Activated CD8-positive, alpha-beta T cell treated with anti-CD3 and anti-CD28 coated beads for 36 hours (primary cell): Measurements from ENCODE around the gene CTDP1. TPM values are rescaled to one million over a fixed set of nuclear protein-coding genes. Genes with fewer than 3 reads are reported as not detected.

Experiments used
- ATAC-seq: fragments of 200-7000 bp; cut with Tn5 transposase; one replicate; pipeline ENCODE4 v1.10.0; 2021; ENCODE audit warnings: mild to moderate bottlenecking, moderate library complexity
- CTCF ChIA-PET: fragments of 350-600 bp; sonication (Branson Sonifier 250); formaldehyde crosslinking; loops from one replicate; lab custom pipeline; 2021; ENCODE audit warnings: antibody characterized with exemption; lab: Charles Lee
- POLR2A ChIA-PET: fragments of 350-600 bp; sonication (Branson Sonifier 250); formaldehyde crosslinking; loops from one replicate; lab custom pipeline; 2021; ENCODE audit warnings: antibody characterized with exemption; lab: Charles Lee
- DNase-seq: peaks from one replicate; pipeline ENCODE4 v3.0.0-alpha.2; 2020
- H3K27ac Mint-ChIP-seq: one replicate; pipeline ENCODE4 v1.8.0; 2021; ENCODE audit warnings: mild to moderate bottlenecking, mixed read lengths
- H3K27me3 Mint-ChIP-seq: one replicate; pipeline ENCODE4 v1.8.0; 2021; ENCODE audit warnings: mixed read lengths
- H3K36me3 Mint-ChIP-seq: one replicate; pipeline ENCODE4 v1.8.0; 2021; ENCODE audit warnings: low read depth, mixed read lengths
- H3K4me1 Mint-ChIP-seq: one replicate; pipeline ENCODE4 v1.8.0; 2021; ENCODE audit warnings: low read depth, mixed read lengths
- H3K4me3 Mint-ChIP-seq: one replicate; pipeline ENCODE4 v1.8.0; 2021; ENCODE audit warnings: mild to moderate bottlenecking, moderate library complexity, mixed read lengths
- H3K9me3 Mint-ChIP-seq: one replicate; pipeline ENCODE4 v1.8.0; 2021; ENCODE audit warnings: mixed read lengths
- intact Hi-C: fragments of 100-400 bp; cut with micrococcal nuclease; formaldehyde crosslinking; loops from one replicate; pipeline ENCODE4 v1.10.0; 2022
- total RNA-seq, 2 experiments: library from RNA; stranded (reverse); gene quantifications; one replicate each; pipeline ENCODE4 v1.2.3, GENCODE V29; 2021
- TF ChIP-seq, protein P1 (sequence below): fragments of 200-600 bp; IDR thresholded peaks from one replicate; pipeline ENCODE4 v1.8.0; 2022; ENCODE audit warnings: antibody characterized with exemption, mild to moderate bottlenecking

CTDP1 gene
- total RNA-seq, 2 experiments from 2014 or later, result 54.9 to 55.6 TPM

DNA sequence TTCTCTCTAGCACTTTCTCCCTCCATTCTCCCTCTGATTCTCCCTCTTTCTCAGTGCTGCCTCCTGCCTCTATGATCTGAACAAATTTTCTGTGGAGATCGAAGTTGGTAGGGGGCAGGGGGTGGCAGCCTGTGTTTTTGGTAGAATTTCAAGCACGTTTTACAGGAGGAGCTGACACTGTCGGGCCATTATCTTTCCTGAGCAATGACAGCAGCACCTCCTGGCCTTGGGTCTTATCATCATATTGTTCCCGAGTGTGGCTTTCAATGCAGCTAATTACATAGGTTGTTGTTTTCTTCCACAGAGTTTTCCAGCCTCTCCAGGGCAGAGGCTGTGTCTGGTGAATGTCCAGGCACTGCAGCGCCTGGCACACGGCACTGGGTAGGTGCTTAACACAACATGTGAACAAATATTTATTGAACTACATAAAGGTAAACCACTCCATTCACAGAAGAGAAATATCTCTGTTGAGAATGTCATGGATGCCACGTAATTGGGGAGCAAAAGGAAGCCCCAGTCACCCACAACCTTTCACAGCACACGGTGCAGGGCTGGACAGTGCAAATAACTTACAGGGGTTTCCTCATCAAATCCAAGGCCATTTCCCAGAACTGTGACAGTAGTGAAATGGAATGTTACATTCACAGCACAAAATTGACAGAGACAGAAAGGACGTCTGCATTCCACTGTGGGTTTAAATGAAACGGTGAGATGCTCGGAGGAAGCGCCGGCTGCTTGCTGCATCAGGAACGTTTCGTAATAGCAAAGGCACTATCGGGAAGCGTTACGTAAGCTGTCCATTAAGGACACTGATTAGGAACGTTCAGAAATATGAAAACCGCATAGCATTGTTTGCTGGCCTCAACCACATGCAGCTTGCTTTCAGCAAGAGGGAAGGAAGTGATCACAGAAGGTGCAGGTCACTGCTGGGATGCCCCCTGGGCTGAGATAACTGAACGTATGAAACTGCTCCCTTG lies 111.7 kb downstream of the CTDP1 start:
- DNase-seq (no peak), ATAC-seq (peak; percentile 49)
- intact Hi-C loops, result no loop called here
- Mint-ChIP-seq H3K27ac (no peak overlapping the region), H3K27me3 (peaks cover 63% of the 10 kb centered on the region), H3K4me3 (no peak overlapping the region), H3K9me3 (no peaks in the 10 kb centered on the region), H3K4me1 (peaks cover 16% of the 10 kb centered on the region), H3K36me3 (no peaks in the 10 kb centered on the region)
- POLR2A ChIA-PET, result no interaction called here
- CTCF ChIA-PET, result interaction anchor here (0.9 kb wide), 1 partner anchor 35 kb away, joined by 4 read pairs; no protein-coding TSS in a partner anchor
- TF ChIP-seq, protein P1, sequence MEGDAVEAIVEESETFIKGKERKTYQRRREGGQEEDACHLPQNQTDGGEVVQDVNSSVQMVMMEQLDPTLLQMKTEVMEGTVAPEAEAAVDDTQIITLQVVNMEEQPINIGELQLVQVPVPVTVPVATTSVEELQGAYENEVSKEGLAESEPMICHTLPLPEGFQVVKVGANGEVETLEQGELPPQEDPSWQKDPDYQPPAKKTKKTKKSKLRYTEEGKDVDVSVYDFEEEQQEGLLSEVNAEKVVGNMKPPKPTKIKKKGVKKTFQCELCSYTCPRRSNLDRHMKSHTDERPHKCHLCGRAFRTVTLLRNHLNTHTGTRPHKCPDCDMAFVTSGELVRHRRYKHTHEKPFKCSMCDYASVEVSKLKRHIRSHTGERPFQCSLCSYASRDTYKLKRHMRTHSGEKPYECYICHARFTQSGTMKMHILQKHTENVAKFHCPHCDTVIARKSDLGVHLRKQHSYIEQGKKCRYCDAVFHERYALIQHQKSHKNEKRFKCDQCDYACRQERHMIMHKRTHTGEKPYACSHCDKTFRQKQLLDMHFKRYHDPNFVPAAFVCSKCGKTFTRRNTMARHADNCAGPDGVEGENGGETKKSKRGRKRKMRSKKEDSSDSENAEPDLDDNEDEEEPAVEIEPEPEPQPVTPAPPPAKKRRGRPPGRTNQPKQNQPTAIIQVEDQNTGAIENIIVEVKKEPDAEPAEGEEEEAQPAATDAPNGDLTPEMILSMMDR, result no peak

GRCh38 chr18:79792096-79792987 lies 112.7 kb downstream of the CTDP1 start:
- no peak for ATAC-seq
- no peak for DNase-seq
- no peak overlapping the region for H3K4me3 Mint-ChIP-seq
- no peaks in the 10 kb centered on the region for H3K36me3 Mint-ChIP-seq
- H3K4me1 Mint-ChIP-seq, result peaks cover 18% of the 10 kb centered on the region
- peaks cover 65% of the 10 kb centered on the region for H3K27me3 Mint-ChIP-seq
- H3K27ac Mint-ChIP-seq, result no peak overlapping the region
- ChIA-PET POLR2A (interaction anchor here (0.6 kb wide), 1 partner anchor 170 kb away, joined by 3 read pairs; no protein-coding TSS in a partner anchor), CTCF (interaction anchor here (0.9 kb wide), 1 partner anchor 34 kb away, joined by 4 read pairs; no protein-coding TSS in a partner anchor)
- intact Hi-C loops, result no loop called here
- TF ChIP-seq, protein P1, result no peak
- H3K9me3 Mint-ChIP-seq, result no peaks in the 10 kb centered on the region

GRCh38 chr18:79792988-79793355 lies 113.4 kb downstream of the CTDP1 start:
- Mint-ChIP-seq H3K27ac (no peak overlapping the region), H3K4me3 (no peak overlapping the region), H3K4me1 (peaks cover 19% of the 10 kb centered on the region), H3K36me3 (no peaks in the 10 kb centered on the region), H3K27me3 (peaks cover 64% of the 10 kb centered on the region), H3K9me3 (no peaks in the 10 kb centered on the region)
- TF ChIP-seq, protein P1, result no peak
- ATAC-seq (no peak), DNase-seq (no peak)
- CTCF ChIA-PET, result no interaction called here
- intact Hi-C loops, result no loop called here
- POLR2A ChIA-PET, result interaction anchor here (0.6 kb wide), 1 partner anchor 169 kb away, joined by 3 read pairs; no protein-coding TSS in a partner anchor

DNA sequence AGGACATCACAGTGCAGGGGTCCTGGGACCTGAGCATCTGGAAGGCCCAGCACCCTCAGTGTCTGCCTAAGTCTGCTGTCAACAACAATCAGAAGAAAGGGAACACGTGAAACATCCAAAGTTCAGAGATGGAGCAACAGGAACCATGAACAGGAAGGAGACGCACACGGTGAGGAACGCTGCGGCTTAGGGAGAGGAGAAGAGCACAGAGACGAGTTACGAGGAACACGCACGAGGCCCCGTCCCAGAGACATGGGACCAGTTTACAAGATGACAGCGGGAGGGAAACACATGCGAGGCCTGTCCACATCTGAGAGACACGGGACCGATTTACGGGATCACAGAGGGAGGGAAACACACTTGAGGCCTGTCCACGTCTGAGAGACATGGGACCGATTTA lies 115.2 kb downstream of the CTDP1 start:
- H3K9me3 Mint-ChIP-seq, result no peaks in the 10 kb centered on the region
- CTCF ChIA-PET, result no interaction called here
- H3K4me3 Mint-ChIP-seq, result no peak overlapping the region
- POLR2A ChIA-PET, result no interaction called here
- H3K4me1 Mint-ChIP-seq, result peaks cover 26% of the 10 kb centered on the region
- no peak for ATAC-seq
- no peak overlapping the region for H3K27ac Mint-ChIP-seq
- no peak for DNase-seq
- no peaks in the 10 kb centered on the region for H3K36me3 Mint-ChIP-seq
- peaks cover 66% of the 10 kb centered on the region for H3K27me3 Mint-ChIP-seq
- intact Hi-C loops, result no loop called here
- TF ChIP-seq, protein P1, result no peak
